NB4 (cell line): ENCODE data around the gene RIOK2.

Experiments used
- CTCF ChIP-seq: IDR thresholded peaks from one replicate; pipeline ENCODE4 v1.5.1; 2012; ENCODE audit warnings: low read depth, low read length
- POLR2A ChIP-seq: IDR thresholded peaks from 2 replicates; pipeline ENCODE4 v1.6.1; 2011; ENCODE audit warnings: mild to moderate bottlenecking; ENCODE audit not compliant: insufficient read length; ENCODE audit errors: extremely low read depth
- TF ChIP-seq, protein P1 (sequence below): IDR thresholded peaks from 2 replicates; pipeline ENCODE4 v1.6.1; 2011; ENCODE audit warnings: low read depth, low read length

- TF ChIP-seq CTCF (peak; percentile 38), POLR2A (no peak)
- TF ChIP-seq, protein P1, sequence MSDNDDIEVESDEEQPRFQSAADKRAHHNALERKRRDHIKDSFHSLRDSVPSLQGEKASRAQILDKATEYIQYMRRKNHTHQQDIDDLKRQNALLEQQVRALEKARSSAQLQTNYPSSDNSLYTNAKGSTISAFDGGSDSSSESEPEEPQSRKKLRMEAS, result no peak
Observed at GRCh38 chr5:97142521-97143254, 40.4 kb downstream of the RIOK2 start, which contains the start of gene LIX1.
